GM12865 (cell line): ENCODE results near the gene ASF1B.

Experiments used
- DNase-seq: peaks from one replicate; pipeline ENCODE4 v3.0.0; 2010; ENCODE audit warnings: low read depth
- H3K4me3 ChIP-seq: 2 replicates; pipeline ENCODE4 v1.5.1; 2011; ENCODE audit warnings: mild to moderate bottlenecking, low read depth, low read length, control low read depth
- TF ChIP-seq, protein P1 (sequence below): IDR thresholded peaks from 2 replicates; pipeline ENCODE4 v1.5.1; 2011; ENCODE audit warnings: low read length, control low read depth, low read depth, inconsistent platforms; ENCODE audit not compliant: insufficient read depth; ENCODE audit errors: missing control alignments

The ASF1B gene

DNA sequence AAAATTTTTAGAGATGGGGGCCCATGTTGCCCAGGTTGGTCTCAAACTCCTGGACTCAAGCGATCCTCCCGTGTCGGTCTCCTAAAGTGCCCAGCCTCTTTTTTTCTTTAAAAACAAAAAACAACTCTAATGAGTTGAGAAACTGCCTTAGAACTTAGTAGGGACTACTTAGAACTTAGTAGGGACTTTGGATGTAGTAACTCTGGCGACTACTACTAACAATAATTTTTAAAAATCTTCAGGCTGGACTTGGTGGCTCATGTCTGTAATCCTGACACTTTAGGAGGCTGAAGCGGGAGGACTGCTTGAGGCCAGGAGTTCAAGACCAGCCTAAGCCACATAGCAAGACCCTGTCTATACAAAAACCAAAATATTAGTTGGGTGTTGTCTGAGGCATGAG is 50.3 kb downstream of the ASF1B start:
- no peak for DNase-seq
- H3K4me3 ChIP-seq = no peak overlapping the region
- TF ChIP-seq, protein P1, sequence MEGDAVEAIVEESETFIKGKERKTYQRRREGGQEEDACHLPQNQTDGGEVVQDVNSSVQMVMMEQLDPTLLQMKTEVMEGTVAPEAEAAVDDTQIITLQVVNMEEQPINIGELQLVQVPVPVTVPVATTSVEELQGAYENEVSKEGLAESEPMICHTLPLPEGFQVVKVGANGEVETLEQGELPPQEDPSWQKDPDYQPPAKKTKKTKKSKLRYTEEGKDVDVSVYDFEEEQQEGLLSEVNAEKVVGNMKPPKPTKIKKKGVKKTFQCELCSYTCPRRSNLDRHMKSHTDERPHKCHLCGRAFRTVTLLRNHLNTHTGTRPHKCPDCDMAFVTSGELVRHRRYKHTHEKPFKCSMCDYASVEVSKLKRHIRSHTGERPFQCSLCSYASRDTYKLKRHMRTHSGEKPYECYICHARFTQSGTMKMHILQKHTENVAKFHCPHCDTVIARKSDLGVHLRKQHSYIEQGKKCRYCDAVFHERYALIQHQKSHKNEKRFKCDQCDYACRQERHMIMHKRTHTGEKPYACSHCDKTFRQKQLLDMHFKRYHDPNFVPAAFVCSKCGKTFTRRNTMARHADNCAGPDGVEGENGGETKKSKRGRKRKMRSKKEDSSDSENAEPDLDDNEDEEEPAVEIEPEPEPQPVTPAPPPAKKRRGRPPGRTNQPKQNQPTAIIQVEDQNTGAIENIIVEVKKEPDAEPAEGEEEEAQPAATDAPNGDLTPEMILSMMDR = no peak

- TF ChIP-seq, protein P1 = no peak
- DNase-seq = no peak
- H3K4me3 ChIP-seq = no peak within 1 kb of the TSS
Measured at GRCh38 chr19:14085309-14085995, 50.9 kb downstream of the ASF1B start, which contains the start of gene C19orf67. TSS of gene C19orf67 (minus strand) at chr19:14085783. CDS start at chr19:14085627, 156 bp downstream.

GRCh38 chr19:14082675-14082960 is 53.8 kb downstream of the ASF1B start:
- DNase-seq = no peak
- TF ChIP-seq, protein P1 = no peak
- H3K4me3 ChIP-seq = peak overlapping the region; percentile 80

GRCh38 chr19:14081797-14082674 is 54.4 kb downstream of the ASF1B start:
- DNase-seq = peak; percentile 64
- TF ChIP-seq, protein P1 = no peak
- H3K4me3 ChIP-seq = peak overlapping the region; percentile 80

GRCh38 chr19:14080887-14081796 is 55.2 kb downstream of the ASF1B start:
- peak overlapping the region; percentile 83 for H3K4me3 ChIP-seq
- TF ChIP-seq, protein P1 = no peak
- peak; percentile 99 for DNase-seq

DNA sequence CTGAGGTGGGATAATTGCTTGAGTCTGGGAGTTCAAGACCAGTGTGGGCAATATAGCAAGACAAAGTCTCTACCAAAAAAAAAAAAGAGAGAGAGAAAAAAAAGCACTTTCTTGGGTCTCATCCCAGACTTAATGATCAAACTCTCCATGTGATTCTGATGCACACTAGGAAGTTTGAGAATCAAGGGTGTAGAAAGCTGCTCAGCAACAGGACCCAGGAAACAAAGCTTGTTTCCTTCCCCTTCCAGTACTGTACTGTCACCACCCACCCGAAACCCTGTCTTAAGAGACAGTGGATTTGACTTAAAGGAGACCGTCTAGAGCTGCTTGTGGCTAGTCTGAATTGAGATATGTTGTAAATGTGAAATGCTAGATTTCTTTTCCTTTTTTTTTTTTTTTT is 58.0 kb downstream of the ASF1B start:
- H3K4me3 ChIP-seq = no peak overlapping the region
- TF ChIP-seq, protein P1 = no peak
- DNase-seq = no peak
